ENCODE measurements around the gene OR7G2.
A peak's percentile ranks its signal among the peaks of the same experiment; 100 is the strongest.

Gene OR7G2

GRCh38 chr19:9115307-9115813 lies 8.1 kb upstream of the OR7G2 start, which contains the start of gene OR7G1:
OR7G1 (minus strand) TSS chr19:9115763; CDS start chr19:9115763, 0 bp downstream.
- Histone ChIP-seq H3K4me1 (ENCODE audit: control insufficient read depth, insufficient read depth, low read depth, low read length) (no peaks in the 10 kb centered on the region), H3K18ac (ENCODE audit: low read depth in 1 of 2, low read length in 2 of 2) (no peak within 1 kb of the TSS), H3K9ac (ENCODE audit: low read length) (no peak within 1 kb of the TSS), H3K9me3 (ENCODE audit: control insufficient read depth, low read length) (no peaks in the 10 kb centered on the region), H3K36me3 (ENCODE audit: control insufficient read depth in 1 of 2, insufficient read depth in 2 of 2, low read depth in 1 of 2, low read length in 2 of 2) (no peaks in the 10 kb centered on the region), H4K91ac (ENCODE audit: low read length) (no peak within 1 kb of the TSS), H3K4me2 (ENCODE audit: low read length, poor library complexity, severe bottlenecking) (no peak within 1 kb of the TSS), H2BK120ac (ENCODE audit: low read depth, low read length) (no peak within 1 kb of the TSS), H3K4ac (ENCODE audit: low read depth in 1 of 2, low read length in 2 of 2) (no peak within 1 kb of the TSS), H2AK5ac (ENCODE audit: low read length, severe bottlenecking) (no peak within 1 kb of the TSS), H2BK12ac (ENCODE audit: low read length in 2 of 2) (no peak within 1 kb of the TSS), H2BK15ac (ENCODE audit: low read depth, poor library complexity, severe bottlenecking) (no peak within 1 kb of the TSS), H2BK5ac (ENCODE audit: low read depth, low read length, poor library complexity, severe bottlenecking) (no peak within 1 kb of the TSS), H3K27me3 (ENCODE audit: control insufficient read depth in 1 of 2, insufficient read depth in 1 of 2, low read length in 2 of 2) (no peaks in the 10 kb centered on the region), H3K79me1 (replicated peaks; ENCODE audit: low read length, poor library complexity, severe bottlenecking) (no peaks in the 10 kb centered on the region), H4K8ac (ENCODE audit: low read length) (no peak within 1 kb of the TSS), H3K27ac (ENCODE audit: low read length, poor library complexity, severe bottlenecking) (no peak within 1 kb of the TSS), H2AFZ (ENCODE audit: low read depth, low read length) (peak within 1 kb of the TSS; percentile 44), H3K4me3 (ENCODE audit: insufficient read depth in 1 of 2, low read depth in 1 of 2, low read length in 2 of 2) (no peak within 1 kb of the TSS), H3K14ac (ENCODE audit: low read length in 2 of 2) (no peak within 1 kb of the TSS), H3K23ac (ENCODE audit: low read length in 2 of 2) (no peak within 1 kb of the TSS)
- DNase-seq = no peak
- WGBS = 88% methylated on average over 2 of the region's 2 CpGs

GRCh38 chr19:9109959-9110358 lies 2.7 kb upstream of the OR7G2 start:
- Histone ChIP-seq H2BK12ac (ENCODE audit: low read length in 2 of 2) (no peak overlapping the region), H3K27ac (ENCODE audit: low read length, poor library complexity, severe bottlenecking) (no peak overlapping the region), H3K4me2 (ENCODE audit: low read length, poor library complexity, severe bottlenecking) (no peak overlapping the region), H2BK120ac (ENCODE audit: low read depth, low read length) (no peak overlapping the region), H4K91ac (ENCODE audit: low read length) (no peak overlapping the region), H3K9ac (ENCODE audit: low read length) (no peak overlapping the region), H2AFZ (ENCODE audit: low read depth, low read length) (no peak overlapping the region), H3K27me3 (ENCODE audit: control insufficient read depth in 1 of 2, insufficient read depth in 1 of 2, low read length in 2 of 2) (no peaks in the 10 kb centered on the region), H3K9me3 (ENCODE audit: control insufficient read depth, low read length) (peaks cover 4% of the 10 kb centered on the region), H3K14ac (ENCODE audit: low read length in 2 of 2) (no peak overlapping the region), H3K4me1 (ENCODE audit: control insufficient read depth, insufficient read depth, low read depth, low read length) (no peaks in the 10 kb centered on the region), H2AK5ac (ENCODE audit: low read length, severe bottlenecking) (no peak overlapping the region), H2BK15ac (ENCODE audit: low read depth, poor library complexity, severe bottlenecking) (no peak overlapping the region), H3K79me1 (replicated peaks; ENCODE audit: low read length, poor library complexity, severe bottlenecking) (no peaks in the 10 kb centered on the region), H4K8ac (ENCODE audit: low read length) (no peak overlapping the region), H3K4me3 (ENCODE audit: insufficient read depth in 1 of 2, low read depth in 1 of 2, low read length in 2 of 2) (no peak overlapping the region), H3K4ac (ENCODE audit: low read depth in 1 of 2, low read length in 2 of 2) (no peak overlapping the region), H3K36me3 (ENCODE audit: control insufficient read depth in 1 of 2, insufficient read depth in 2 of 2, low read depth in 1 of 2, low read length in 2 of 2) (no peaks in the 10 kb centered on the region), H3K18ac (ENCODE audit: low read depth in 1 of 2, low read length in 2 of 2) (no peak overlapping the region), H2BK5ac (ENCODE audit: low read depth, low read length, poor library complexity, severe bottlenecking) (no peak overlapping the region), H3K23ac (ENCODE audit: low read length in 2 of 2) (no peak overlapping the region)
- WGBS = 52% methylated on average over 2 of the region's 2 CpGs
- no peak for DNase-seq

GRCh38 chr19:9086761-9087160 lies 20.5 kb downstream of the OR7G2 start, which contains the start of gene OR1M1:
OR1M1 (plus strand) TSS chr19:9087061; CDS start chr19:9093245, 6,184 bp downstream.
- Histone ChIP-seq H3K27ac (ENCODE audit: low read length, poor library complexity, severe bottlenecking) (no peak within 1 kb of the TSS), H3K4me2 (ENCODE audit: low read length, poor library complexity, severe bottlenecking) (no peak within 1 kb of the TSS)
- WGBS = no CpG with 5 or more reads among the region's 2 CpGs

GRCh38 chr19:9078651-9079050 lies 28.6 kb downstream of the OR7G2 start:
- no peak overlapping the region for H3K23ac ChIP-seq (ENCODE audit: low read length in 2 of 2)
- no peak overlapping the region for H2BK5ac ChIP-seq (ENCODE audit: low read depth, low read length, poor library complexity, severe bottlenecking)
- H3K27ac ChIP-seq (ENCODE audit: low read length, poor library complexity, severe bottlenecking) = peak overlapping the region; percentile 45
- H3K9me3 ChIP-seq (ENCODE audit: control insufficient read depth, low read length) = no peaks in the 10 kb centered on the region
- no peak overlapping the region for H3K4me3 ChIP-seq (ENCODE audit: insufficient read depth in 1 of 2, low read depth in 1 of 2, low read length in 2 of 2)
- H3K4ac ChIP-seq (ENCODE audit: low read depth in 1 of 2, low read length in 2 of 2) = no peak overlapping the region
- 64% methylated on average over 3 of the region's 4 CpGs for WGBS
- no peak for DNase-seq
- no peak overlapping the region for H2BK12ac ChIP-seq (ENCODE audit: low read length in 2 of 2)
- peaks cover 7% of the 10 kb centered on the region for H3K4me1 ChIP-seq (ENCODE audit: control insufficient read depth, insufficient read depth, low read depth, low read length)
- no peak overlapping the region for H2AK5ac ChIP-seq (ENCODE audit: low read length, severe bottlenecking)
- H2AFZ ChIP-seq (ENCODE audit: low read depth, low read length) = no peak overlapping the region
- H2BK15ac ChIP-seq (ENCODE audit: low read depth, poor library complexity, severe bottlenecking) = no peak overlapping the region
- H3K27me3 ChIP-seq (ENCODE audit: control insufficient read depth in 1 of 2, insufficient read depth in 1 of 2, low read length in 2 of 2) = no peaks in the 10 kb centered on the region
- H3K14ac ChIP-seq (ENCODE audit: low read length in 2 of 2) = no peak overlapping the region
- peak overlapping the region; percentile 16 for H3K4me2 ChIP-seq (ENCODE audit: low read length, poor library complexity, severe bottlenecking)
- no peak overlapping the region for H3K18ac ChIP-seq (ENCODE audit: low read depth in 1 of 2, low read length in 2 of 2)
- no peak overlapping the region for H3K9ac ChIP-seq (ENCODE audit: low read length)
- H2BK120ac ChIP-seq (ENCODE audit: low read depth, low read length) = no peak overlapping the region
- H3K36me3 ChIP-seq (ENCODE audit: control insufficient read depth in 1 of 2, insufficient read depth in 2 of 2, low read depth in 1 of 2, low read length in 2 of 2) = no peaks in the 10 kb centered on the region
- no peaks in the 10 kb centered on the region for H3K79me1 ChIP-seq (replicated peaks; ENCODE audit: low read length, poor library complexity, severe bottlenecking)
- H4K8ac ChIP-seq (ENCODE audit: low read length) = no peak overlapping the region
- H4K91ac ChIP-seq (ENCODE audit: low read length) = no peak overlapping the region

More at GRCh38 chr19:9086761-9087160, 20.5 kb downstream of the OR7G2 start, which contains the start of gene OR1M1:
- Histone ChIP-seq H3K23ac (ENCODE audit: low read length in 2 of 2) (no peak within 1 kb of the TSS), H4K91ac (ENCODE audit: low read length) (no peak within 1 kb of the TSS), H3K4me1 (ENCODE audit: control insufficient read depth, insufficient read depth, low read depth, low read length) (no peaks in the 10 kb centered on the region), H3K36me3 (ENCODE audit: control insufficient read depth in 1 of 2, insufficient read depth in 2 of 2, low read depth in 1 of 2, low read length in 2 of 2) (no peaks in the 10 kb centered on the region), H3K9me3 (ENCODE audit: control insufficient read depth, low read length) (no peaks in the 10 kb centered on the region), H2AK5ac (ENCODE audit: low read length, severe bottlenecking) (no peak within 1 kb of the TSS), H3K27me3 (ENCODE audit: control insufficient read depth in 1 of 2, insufficient read depth in 1 of 2, low read length in 2 of 2) (no peaks in the 10 kb centered on the region), H2BK5ac (ENCODE audit: low read depth, low read length, poor library complexity, severe bottlenecking) (no peak within 1 kb of the TSS), H3K4me3 (ENCODE audit: insufficient read depth in 1 of 2, low read depth in 1 of 2, low read length in 2 of 2) (no peak within 1 kb of the TSS), H3K9ac (ENCODE audit: low read length) (no peak within 1 kb of the TSS), H2BK120ac (ENCODE audit: low read depth, low read length) (no peak within 1 kb of the TSS), H3K14ac (ENCODE audit: low read length in 2 of 2) (no peak within 1 kb of the TSS), H4K8ac (ENCODE audit: low read length) (no peak within 1 kb of the TSS), H2AFZ (ENCODE audit: low read depth, low read length) (no peak within 1 kb of the TSS), H3K4ac (ENCODE audit: low read depth in 1 of 2, low read length in 2 of 2) (no peak within 1 kb of the TSS), H3K79me1 (replicated peaks; ENCODE audit: low read length, poor library complexity, severe bottlenecking) (no peaks in the 10 kb centered on the region), H2BK15ac (ENCODE audit: low read depth, poor library complexity, severe bottlenecking) (no peak within 1 kb of the TSS), H2BK12ac (ENCODE audit: low read length in 2 of 2) (no peak within 1 kb of the TSS), H3K18ac (ENCODE audit: low read depth in 1 of 2, low read length in 2 of 2) (no peak within 1 kb of the TSS)
- no peak for DNase-seq

Measured in mesenchymal stem cell (in vitro differentiated cells and primary cell).